HPDE6-E6E7 (cell line): ENCODE measurements around the gene BTNL3.
"Not testable (repeated sequence)": the region's sequence is repeated elsewhere in the genome, so short reads cannot be mapped to it uniquely, and the experiment has no call there.

ENCODE experiments used
- DNase-seq: peaks from one replicate; pipeline ENCODE4 v3.0.0; 2011; ENCODE audit warnings: missing footprints; ENCODE audit errors: extremely low spot score

BTNL3 gene

GRCh38 chr5:180988592-180988991, at the start of gene BTNL3:
BTNL3 (plus strand) TSS chr5:180988846; CDS start chr5:180989029, 183 bp downstream.
- no peak for DNase-seq

- DNase-seq: no peak
Measured at GRCh38 chr5:180950291-180950949, 38.2 kb upstream of the BTNL3 start.

GRCh38 chr5:180959661-180960060, 29.0 kb upstream of the BTNL3 start:
- no peak for DNase-seq

DNA sequence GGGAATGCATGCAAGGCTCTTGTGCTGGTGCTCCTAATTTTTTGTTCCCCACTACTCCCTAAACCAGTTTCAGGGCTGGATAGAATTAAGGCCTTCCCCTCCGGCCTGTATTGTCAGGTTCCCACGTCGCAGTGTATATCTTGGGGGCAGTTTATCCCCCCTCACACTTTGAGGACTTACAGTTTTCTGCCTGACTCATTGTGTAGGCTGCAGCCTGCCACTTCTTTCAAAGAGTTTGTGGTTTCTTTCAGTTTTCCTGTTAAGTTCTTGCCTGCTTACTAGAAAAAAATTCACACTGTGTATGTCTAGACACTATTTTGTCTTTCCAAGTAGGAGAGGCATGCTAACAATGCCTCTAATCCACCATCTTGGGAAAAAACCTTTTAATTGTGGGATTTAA, 28.4 kb upstream of the BTNL3 start:
- DNase-seq: no peak

DNA sequence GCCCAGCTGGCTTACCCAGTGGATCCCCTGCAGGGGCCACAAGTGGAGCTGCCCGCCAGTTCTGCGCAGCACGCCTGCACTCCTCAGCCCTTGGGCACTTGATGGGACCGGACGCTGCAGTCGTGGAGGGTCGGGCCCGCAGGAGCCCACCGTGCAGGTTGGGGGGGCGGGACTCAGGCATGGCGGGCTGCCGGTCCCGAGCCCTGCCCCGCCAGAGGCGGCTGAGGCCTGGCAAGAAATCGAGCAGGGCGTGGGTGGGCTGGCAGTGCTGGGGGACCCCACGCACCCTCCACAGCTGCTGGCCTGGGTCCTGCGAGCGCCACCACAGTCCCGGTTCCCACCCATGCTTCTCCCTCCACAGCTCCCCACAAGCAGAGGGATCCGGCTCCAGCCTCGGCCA, 19.2 kb upstream of the BTNL3 start:
- no peak for DNase-seq

DNA sequence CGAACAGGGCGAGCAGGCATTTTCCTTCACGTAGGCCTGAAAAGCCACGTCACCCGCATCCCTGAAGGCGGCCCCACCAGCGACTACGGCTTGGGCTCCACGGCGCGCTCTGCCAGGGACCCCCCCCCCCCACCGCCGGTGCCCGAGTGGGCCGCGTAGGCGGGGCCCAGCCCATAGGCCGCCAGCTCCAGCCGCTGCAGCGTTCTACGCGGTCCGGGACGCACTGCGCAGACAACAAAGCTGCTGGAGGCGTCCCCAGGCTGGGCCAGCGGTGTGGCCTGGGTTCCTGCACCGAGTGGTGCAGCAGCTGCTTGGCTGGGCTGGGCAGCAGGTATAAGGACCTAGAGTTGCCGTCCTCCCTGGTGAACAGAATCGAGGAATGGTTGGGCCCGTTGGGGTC, 18.3 kb upstream of the BTNL3 start:
- no peak for DNase-seq

- DNase-seq: no peak
Measured at GRCh38 chr5:180970875-180971274, 17.8 kb upstream of the BTNL3 start.

- no peak for DNase-seq
Measured at GRCh38 chr5:180974612-180975315, 13.9 kb upstream of the BTNL3 start.

DNA sequence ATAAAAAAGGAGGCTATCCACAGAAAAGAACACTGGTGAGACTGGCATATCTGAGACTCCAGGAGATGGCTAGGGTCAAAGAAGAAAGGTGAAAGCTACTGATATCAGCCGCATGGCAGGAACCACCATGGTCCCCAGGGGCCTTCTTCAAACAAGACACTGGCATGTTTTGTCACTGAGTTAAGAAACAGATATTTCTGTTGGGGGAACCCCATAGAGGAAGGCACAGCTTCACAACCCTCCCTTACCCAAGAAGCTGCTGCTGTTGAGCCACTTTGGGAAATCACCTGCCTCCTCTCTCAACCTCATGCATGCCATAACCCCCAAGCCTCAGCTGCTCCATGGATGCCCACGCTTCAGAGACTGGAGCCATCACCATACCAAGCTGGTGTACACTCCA, 13.3 kb upstream of the BTNL3 start:
- no peak for DNase-seq

DNA sequence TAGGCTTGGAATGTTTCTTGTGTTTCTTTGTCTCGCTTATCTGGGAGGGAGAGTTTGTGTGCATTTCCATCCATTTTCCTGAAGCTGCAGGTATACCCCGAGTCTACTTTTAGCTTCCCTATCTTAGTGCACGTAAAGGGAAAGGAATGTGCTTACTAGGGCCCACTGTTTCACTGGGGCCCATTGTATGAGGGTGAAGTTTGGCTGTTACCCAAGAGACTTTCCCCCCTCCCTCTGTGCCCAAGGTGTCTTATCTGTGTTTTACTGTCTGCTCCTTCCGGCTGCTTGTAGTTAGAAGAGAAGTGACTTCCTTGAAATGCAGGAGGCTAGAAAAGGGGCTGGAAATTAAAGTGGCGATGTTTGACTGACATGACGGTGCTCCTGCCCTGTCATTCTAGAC, 12.1 kb upstream of the BTNL3 start:
- DNase-seq: no peak

- DNase-seq: no peak
Measured at GRCh38 chr5:180977852-180978251, 10.8 kb upstream of the BTNL3 start.

DNA sequence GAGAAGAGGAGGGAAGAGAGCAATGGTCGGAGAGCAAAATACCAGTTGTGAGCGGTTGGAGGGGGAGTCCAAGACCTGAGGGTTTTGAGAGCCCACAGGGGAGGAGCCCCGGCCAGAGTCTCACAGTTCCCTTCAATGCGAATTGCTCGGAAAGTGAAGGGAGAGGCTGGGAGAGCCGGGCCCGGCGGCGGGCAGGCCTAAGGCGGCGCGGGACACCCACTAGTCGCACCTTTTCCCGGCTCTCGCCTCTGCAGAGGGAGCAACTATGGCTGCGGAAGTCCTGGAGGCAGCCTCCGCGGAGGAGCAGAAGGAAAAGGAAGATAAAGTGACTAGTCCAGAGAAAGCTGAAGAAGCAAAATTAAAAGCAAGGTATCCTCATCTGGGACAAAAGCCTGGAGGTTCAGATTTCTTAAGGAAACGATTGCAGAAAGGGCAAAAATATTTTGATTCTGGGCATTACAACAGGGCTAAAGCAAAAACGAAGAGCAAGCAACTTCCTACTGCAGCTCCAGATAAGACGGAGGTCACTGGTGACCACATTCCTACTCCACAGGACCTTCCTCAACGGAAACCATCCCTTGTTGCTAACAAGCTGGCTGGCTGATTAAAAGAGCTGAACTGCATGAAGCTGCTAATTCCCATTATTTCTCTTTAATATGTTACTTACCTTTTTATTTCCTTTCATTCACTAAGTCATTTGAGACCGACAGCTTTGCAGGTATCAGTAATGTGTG, 6.5 kb upstream of the BTNL3 start:
- DNase-seq: no peak

- DNase-seq: no peak
Measured at GRCh38 chr5:180988016-180988415, 630 bp upstream of the BTNL3 start.

- no peak for DNase-seq
Measured at GRCh38 chr5:180990086-180990881, 1.6 kb downstream of the BTNL3 start.

DNA sequence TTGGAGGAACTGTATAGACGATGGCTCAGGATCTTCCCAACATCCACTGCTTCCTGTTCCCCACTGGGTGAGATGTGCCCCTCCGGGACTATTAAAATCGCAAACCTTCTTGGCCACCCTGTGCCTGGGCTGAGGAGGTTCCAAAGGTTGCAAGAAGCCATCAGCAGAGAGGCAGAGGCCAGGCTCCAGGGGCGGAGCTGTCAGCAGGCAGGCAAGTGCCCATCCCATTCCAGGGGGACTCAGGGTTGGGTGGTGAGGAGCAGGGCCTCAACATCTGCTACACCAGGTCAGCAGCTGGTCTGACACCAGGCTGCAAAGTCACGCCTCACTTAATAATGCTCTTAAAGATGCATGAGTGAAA, 2.2 kb downstream of the BTNL3 start:
- no peak for DNase-seq

- no peak for DNase-seq
Measured at GRCh38 chr5:181001947-181002346, 13.3 kb downstream of the BTNL3 start.

DNA sequence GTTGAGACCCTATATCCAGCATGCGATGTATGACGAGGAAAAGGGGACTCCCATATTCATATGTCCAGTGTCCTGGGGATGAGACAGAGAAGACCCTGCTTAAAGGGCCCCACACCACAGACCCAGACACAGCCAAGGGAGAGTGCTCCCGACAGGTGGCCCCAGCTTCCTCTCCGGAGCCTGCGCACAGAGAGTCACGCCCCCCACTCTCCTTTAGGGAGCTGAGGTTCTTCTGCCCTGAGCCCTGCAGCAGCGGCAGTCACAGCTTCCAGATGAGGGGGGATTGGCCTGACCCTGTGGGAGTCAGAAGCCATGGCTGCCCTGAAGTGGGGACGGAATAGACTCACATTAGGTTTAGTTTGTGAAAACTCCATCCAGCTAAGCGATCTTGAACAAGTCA, 17.1 kb downstream of the BTNL3 start:
- no peak for DNase-seq

- no peak for DNase-seq
Measured at GRCh38 chr5:181008136-181008535, 19.5 kb downstream of the BTNL3 start.

DNA sequence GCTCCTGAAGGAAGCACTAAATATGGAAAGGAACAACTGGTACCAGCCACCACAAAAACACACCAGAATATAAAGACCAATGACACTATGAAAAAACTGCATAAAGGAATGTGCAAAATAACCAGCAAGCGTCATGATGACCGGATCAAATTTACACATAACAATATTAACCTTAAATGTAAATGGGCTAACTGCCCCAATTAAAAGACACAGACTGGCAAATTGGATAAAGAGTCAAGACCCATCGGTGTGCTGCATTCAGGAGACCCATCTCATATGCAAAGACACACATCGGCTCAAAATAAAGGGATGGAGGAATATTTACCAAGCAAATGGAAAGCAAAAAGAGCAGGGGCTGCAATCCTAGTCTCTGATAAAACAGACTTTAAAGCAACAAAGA, 21.4 kb downstream of the BTNL3 start:
- DNase-seq: not testable (repeated sequence)

DNA sequence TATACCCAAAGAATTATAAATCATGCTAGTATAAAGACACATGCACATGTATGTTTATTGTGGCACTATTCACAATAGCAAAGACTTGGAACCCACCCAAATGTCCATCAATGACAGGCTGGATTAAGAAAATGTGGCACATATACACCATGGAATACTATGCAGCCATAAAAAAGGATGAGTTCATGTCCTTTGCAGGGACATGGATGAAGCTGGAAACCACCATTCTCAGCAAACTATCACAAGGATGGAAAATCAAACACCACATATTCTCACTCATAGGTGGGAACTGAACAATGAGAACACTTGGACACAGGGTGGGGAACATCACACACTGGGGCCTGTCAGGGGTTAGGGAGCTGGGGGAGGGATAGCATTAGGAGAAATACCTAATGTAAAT, 26.0 kb downstream of the BTNL3 start:
- not testable (repeated sequence) for DNase-seq

GRCh38 chr5:181017448-181017847, 28.8 kb downstream of the BTNL3 start:
- DNase-seq: not testable (repeated sequence)

DNA sequence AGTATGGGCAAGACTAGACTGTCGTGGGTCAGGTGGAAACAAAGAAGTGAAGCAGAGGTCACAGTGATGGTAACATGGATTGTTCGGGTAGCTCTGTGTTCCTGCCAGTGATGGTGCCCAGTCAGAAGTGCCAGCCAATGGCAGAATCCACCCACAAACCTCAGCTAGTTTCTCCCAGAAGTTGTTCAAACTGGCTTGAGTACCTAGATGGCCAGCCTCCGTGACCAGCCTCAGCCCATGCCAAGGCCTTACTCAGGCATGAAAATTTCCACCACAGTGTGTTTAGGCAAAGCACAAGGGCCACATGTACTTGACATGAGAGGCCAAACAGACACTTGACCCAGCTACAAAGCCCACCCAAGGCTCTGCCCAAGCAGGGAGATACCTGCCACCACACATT, 32.0 kb downstream of the BTNL3 start:
- DNase-seq: no peak
